GM21529 (cell line): ENCODE results near the gene SIRT7.

Experiments
- ATAC-seq: cut with Tn5 transposase; IDR thresholded peaks from one replicate; pipeline ENCODE4 v1.9.1; 2021; ENCODE audit not compliant: unreplicated experiment

Gene SIRT7

DNA sequence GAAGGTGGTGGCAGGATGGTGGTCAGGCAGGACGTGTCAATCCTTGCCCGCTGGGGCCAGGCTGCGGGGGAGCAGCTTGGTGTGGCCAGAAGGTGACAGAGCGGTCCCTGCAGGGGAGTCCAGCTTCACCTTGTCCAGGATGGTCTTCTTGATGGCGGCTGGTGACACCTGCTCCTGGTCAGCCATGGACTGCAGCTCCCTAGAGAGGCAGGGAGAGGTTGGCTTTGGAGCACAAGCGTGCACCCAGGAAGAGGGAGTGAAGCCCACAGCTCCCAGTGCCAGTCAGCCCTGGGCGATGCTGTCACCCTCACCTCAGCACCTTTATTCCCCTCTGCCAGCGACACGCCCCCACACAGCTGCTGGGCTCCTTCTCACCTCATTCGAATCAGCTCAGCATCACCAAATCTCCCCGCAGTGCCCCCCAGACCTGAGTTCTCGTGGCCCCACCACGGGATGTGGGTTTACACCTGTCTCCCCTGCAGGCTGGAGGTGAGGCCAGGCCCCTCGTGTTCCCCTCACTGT, 15.3 kb upstream of the SIRT7 start:
- no peak for ATAC-seq

DNA sequence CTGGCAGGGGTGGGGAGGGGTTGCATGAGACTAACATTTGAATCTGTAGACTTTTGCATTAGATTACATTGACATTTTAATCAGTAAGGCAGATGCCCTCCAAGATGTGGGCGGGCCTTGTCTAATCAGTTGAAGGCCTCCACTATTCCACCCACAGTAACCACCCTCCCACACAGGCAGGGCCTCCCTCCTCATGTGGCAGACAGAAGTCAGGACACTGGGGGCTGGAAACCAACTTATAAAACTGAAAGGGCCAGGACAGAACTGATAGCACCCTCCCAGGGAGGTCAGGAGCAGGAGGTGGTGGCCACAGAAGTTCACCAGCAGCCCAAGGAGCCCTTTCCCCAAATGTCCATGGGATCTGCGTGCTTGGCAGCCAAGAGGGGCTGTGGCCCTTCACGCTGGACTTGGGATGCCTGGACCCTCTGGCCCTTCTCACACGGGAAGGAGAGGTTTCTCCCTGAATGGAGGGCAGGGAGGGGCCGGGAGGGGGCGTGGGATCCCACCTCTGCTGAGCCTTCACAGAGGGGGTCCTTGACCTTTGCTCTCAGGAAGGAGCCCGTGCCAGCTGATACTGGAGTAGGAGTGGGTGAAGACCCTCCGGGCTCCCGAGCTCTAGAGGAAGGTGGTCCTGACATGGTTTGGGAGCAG, 14.5 kb upstream of the SIRT7 start:
- ATAC-seq = no peak

DNA sequence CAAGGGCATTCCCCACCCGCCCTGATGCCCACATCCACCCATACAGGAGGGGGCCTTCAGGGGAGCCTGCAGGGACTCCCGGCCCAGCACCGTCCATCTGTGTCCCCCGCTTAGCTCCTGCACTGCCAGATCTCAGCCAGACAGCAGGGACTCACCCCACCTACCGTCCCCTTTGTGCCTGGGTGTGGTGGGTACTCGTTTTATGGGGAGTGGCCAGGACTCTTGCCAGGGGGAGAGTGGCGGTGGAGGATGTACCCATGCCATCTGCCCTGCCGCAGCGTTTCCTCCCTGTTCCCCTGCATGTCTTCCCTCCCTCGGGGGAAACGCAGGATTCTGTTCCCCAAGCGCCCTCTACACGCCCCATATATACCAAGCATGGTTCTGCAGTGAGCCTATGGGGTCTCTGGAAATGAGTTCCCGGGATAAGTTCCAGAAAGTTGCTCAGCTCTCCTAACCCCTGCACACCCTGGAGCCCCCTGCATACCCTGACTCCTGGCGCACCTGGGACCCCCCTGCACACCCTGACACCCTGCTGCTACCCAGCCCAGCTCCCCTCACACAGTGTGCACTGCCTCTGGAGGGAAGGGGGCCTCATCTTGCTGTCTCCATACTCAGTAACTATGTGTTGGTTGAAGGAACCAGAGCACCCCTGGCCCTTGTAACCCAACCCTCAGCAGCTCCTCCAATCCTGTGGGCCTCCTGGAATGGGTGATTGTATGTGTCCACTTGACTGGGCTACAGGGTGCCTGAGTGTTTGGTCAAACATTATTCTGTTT, 13.8 kb upstream of the SIRT7 start:
- no peak for ATAC-seq

DNA sequence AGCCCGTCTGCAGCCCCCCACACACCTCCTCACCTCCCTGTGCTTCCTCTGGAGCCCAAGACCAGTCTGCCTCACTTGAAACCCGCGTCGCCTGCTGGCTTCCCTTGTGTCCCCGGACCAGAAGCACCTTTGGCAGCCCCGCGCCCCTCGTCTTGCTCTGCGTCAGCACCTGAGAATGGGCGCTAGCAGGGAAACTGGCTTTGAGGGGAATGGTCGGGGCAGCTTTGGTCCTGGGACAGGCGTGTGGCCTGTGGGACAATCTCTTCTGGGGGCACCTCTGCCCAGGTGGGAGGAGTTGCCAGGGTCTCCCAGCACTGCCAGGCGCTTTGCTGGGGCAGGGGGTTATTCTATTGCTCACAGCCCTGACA, 13.2 kb upstream of the SIRT7 start:
- no peak for ATAC-seq

DNA sequence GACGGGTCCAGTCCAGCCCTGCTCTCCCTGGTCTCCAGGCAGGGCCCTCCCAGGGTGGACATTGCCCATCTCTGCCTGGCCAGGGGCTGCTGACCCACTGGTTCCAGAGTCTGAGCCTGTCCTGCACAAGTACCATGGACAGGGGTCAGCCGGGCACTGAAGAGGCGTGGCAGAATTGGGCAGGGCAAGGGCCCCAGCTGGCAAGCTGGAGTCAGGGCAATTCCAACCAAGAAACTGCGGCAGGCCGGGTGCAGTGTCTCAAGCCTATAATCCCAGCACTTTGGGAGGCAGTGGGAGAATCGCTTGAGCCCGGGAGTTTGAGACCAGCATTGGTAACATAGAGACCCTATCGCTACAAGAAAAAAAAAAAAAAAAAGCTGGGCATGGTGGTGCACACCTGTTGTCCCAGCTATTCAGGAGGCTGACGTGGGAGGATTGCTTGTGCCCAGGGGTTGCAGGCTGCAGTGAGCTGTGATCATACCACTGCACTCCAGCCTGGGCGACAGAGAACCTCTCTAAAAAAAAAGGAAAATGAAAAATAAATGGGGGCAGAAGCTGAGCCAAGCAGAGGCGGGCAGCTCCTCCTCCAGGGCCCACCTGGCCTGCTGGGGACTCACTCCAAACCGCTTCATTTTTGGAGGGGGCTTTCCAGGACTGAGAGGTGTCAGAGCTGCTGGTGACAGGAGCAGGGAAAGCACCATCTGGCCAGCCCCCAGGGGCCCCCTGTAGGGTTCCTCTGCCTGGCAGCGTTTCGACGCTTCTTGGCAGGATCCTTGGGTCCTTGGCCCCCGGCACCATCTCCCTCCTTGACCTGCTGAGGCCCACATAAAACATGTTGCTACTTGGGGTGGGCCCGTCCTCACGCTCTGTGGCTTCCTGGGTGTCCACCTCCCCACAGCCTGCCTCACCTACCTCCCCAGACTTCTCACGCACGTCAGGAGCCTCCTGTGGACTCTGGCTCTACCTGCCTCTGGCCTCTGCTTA, 12.5 kb upstream of the SIRT7 start:
- no peak for ATAC-seq

DNA sequence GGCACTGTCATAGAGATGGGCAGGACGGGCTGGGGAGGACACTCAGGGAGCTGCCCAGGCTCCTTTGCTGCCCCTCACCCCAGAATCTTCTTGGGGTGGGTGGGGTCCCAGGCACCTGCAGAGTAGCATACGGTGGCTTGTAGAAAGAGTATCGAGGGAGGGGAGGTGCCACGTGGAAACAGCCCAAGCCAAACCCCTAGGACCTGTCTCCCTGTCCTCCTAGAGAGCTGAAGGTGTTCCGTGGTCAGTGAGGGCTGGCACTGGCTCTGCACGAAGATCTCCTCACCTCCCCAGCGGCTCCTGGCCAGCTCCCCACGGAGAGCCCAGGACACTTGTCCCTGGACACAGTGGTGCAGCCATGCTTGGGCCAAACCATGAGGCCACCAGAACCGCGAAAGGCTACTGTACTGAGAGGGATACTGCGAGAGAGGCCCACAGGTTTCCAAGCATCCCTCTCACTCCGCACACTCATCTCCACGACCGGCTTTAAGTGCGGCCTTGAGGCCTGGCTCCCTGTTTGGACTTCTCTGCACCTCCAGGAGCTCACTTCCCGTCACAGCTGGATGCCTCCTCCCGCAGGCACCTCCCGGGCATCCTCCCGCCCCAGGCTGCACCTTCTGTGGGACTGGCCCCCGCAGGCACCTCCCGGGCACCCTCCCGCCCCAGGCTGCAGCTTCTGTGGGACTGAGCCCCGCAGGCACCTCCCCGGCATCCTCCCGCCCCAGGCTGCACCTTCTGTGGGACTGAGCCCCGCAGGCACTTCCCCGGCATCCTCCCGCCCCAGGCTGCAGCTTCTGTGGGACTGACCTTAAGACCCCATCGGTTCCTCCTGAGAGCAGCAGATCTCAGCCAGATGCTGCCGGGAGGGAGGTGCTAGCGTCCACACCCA, 11.5 kb upstream of the SIRT7 start:
- ATAC-seq = no peak

DNA sequence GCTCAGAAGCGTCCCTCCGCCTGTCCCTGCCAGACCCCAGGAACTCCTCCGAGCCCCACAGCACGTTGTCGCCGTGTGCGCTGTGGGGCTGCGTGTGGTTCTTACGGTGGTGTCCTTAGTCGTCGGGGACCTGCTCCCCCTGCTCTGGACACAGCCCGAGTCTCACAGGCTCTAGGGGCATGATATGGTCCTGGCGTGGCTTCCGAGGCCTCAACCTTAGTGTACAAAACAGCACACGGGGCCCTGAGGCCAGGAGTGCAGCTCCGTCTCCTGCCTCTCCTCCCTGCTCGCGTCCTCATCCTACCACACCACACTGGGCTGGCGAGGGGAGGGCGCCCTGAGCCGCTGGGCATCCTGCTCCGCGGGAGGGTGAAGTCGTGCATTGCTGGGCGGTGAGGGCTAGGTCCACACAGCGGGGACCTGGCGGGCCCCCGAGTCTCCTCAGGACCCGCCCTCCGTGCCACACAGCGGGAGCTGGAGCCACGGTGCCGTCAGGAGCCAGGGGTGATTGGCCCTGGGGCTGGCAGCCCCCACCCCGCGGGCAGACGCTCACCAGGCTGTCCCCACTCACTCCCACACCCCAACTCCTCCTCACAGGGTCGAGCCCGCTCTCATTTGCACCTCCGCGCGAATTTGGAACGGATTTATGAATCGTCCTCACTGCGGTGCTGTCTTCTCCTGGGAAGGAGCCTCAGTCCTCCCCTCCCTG, 10.7 kb upstream of the SIRT7 start:
- ATAC-seq = no peak

DNA sequence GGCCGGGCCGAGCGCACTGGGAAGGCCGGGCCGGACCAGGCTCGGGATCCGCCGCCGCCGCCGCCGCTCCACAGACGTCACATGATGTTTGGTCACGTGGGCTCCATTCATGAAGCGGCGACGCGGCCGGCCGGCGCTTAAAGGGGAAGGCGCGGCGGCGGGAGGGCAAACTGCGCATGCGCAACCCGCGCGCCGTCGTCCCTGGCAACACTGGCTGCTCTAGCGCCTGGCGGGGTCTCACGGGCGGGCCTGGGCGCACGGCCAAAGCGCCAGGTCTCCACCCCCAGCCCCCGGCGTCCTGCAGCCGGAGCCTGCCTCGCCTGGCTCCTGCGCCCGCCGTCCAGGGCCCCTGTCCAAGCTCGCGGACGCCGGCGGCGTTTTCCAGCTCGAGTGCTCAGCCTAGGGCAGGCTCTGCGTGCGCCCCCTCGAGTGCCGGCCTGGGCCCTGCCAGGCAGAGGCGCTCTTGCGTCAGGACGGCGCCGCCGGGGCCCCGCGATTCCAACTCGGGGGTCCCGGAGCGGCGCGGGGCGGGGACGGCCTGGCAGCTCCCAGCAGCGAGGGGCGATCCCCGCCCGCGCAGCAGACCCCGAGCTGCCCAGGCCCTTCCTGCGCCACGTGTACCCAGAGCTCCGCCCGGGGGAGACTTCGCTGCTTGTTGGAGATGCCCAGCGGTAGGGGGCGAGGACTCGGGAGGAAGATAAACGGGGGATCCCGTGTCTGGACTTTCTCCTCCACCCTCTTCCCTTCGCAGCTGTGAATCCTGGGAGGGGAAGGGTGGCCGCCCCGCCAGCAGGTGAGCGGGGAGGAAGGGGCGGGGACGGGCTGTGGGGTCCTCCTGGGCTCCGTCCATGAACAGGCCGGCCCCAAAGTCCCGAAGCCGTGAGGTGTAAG, 9.9 kb upstream of the SIRT7 start, which contains the start of gene MAFG:
Gene MAFG, minus strand, starts transcription at position 83 of the 891 bp plus-strand sequence. CDS start 4,550 bp downstream, outside the sequence.
- peak; percentile 54 for ATAC-seq

DNA sequence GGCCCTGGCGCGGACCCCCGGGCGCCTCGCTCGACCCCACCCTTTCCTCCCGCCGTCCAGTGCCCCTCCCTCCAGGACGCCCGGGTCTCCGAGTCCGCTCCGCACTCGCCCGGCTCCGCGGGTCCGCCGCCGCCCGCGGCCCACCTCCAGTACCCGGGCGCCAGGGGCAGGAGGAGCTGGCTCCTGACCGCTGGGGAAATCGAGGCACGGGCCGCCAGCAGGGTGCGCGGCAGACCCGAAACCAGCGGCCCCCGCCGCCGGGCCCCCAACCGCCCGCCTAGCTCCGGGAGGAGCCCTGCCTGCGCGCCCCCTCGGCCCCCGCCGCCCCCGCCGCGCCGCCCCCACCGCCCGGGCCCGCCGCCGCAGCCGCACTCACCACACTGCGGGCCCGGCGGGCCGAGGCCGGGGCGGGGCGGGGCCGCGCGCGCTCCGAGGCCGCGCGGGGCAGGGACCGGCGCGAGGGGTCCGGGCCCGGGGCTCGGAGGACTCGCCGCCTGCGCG, 9.2 kb upstream of the SIRT7 start:
- ATAC-seq = peak; percentile 10

DNA sequence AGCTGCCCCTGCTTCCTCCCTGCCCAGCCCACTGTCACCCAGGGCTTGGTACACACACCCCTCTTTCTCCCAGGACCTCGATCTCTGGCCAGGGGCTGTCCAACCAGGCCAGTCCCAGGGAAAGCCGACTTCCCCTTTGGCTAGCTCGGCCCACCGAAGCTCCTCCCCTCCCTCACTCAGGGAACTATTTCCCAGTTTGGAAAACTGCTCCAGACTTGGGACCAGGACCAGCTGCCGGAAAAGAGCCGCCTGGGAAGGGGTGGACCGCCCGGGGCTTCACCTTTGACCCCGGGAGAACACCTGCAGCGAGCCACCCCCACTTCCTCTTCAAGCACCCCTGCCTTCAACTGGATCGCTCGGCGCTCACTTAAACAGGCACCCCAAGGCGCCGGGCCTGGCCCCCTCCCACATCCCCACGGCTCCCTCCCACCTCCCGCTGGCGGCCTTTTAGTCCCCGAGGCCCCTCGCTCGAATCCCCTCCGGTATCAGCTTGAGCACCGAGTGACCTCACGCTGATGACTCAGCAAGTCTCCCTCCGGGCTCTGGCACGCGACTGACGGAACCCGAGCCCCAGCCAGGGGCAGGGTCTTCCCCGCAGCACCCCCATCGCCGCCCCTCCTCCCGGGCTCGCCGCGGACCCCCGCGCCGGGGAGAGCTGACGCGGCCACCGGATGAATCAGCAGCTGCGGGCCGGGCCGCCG, 8.6 kb upstream of the SIRT7 start:
- ATAC-seq = peak; percentile 20

DNA sequence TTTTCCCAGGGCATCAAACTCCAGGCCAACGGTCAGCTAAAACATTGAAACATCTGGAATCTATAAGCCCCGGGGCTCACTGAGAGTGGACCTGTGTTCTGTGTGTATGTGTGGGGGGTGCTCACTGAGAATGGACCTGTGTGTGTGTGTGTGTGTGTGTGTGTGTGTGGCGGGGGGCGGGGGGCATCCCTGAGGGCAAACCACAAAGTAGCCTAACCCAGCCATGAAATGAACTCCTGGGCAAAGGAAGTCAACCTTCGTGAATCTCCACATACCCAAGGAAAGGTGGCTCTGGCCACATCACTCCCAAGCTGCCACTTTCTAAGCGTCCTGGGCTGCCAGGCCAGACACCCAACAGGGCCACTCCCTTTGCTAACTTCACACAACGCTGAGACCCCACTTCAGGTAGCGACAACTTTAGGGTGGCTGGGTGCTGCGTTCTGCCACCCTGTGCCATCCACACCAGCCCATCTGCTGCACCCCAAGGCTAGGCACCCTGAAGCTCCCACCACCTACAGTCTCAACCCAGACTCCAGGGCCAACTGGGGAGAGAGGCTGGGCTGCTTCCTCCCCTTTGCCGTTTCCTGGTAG, 8.0 kb upstream of the SIRT7 start:
- no peak for ATAC-seq

DNA sequence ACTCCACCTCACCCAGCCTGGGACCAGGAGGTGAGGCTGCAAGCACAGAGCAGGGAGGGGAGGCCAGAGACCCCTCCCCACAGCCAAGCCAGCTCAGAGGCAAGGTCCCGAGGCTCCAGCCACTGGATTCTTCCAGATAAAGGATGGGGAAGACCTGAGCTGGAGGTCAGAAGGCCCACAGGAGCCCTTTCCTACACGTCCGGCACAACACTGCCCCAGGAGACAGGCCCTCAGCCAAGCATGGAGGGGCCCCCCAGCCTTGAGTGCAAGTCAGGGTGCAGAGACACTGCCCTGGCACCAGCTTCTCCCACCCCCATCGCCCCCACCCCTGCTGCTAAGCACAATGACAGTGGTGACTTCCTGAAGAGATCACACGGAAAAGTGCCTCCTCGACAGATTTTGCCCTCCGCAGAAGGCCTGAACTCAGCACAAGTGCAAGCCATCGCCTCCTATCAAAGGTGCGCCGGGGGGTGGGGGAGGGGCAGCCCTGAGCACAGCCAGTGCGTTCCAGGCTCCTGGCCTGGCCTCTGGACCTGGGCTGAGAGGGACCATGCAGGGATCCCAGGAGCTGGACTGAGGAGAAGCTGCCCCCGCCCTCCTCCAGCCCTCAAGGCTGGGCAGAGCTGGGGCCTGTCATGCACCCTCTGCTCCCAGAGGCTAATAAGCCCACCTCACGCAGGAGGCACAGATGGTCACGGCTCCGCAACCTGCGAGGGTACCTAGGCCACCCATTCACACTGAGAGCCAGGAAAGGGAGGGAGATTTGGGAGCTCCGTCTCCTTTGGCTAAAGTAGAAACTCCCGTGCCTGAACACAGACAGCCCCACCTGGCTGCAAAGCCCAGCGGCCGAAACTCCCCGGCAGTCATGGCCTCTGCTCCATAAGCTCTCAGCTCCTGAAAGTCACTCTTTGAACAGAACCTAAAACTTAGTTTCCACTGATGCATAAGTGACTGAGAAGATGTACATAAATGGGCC, 6.9 kb upstream of the SIRT7 start:
- no peak for ATAC-seq

DNA sequence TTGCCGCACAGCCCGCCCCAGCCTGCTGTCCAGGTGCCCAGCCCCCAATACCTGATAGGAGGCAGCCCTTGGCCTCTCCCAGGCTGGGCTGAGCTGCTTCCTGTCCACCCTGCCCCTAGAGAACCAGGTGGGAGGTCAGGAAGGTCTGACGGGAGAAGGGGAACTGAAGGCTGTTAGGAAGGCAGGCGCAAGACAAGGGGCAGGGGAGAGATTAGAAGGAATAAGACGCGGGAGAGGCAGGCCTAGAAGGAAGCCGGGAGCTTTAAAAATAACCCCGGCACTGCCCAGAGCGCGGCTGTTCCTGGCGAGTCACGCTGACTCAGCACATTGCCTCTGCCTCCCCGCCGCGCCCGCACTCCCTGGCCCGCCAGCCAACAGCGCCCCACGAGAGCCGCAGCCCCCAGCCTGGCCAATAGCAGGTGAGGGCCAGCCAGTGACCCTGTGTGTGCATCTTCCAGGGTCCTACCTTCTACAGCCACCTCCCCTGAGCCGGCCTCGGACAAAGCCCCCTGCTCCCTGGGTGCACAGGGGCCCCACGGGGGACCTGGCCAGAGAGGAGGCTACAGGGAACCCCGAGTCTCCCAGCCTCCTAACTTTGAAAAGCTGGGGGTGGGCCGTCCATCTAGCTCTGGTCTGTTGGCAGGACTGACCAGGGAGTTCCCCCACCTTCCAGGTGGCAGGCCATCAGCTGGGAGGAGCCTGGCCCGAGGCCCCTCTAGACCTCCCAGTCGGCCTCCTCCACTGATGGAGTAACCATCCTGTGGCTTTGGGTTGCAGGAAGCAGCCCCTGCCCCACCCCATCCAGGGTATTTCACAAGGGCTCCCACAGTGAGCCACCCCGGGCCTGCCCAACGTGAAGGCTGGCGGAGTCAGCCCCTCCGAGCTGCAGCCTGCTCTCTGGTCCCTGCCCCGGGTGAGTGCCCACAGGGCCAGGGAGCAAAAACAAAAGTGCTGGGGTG, 5.6 kb upstream of the SIRT7 start:
- ATAC-seq = no peak

DNA sequence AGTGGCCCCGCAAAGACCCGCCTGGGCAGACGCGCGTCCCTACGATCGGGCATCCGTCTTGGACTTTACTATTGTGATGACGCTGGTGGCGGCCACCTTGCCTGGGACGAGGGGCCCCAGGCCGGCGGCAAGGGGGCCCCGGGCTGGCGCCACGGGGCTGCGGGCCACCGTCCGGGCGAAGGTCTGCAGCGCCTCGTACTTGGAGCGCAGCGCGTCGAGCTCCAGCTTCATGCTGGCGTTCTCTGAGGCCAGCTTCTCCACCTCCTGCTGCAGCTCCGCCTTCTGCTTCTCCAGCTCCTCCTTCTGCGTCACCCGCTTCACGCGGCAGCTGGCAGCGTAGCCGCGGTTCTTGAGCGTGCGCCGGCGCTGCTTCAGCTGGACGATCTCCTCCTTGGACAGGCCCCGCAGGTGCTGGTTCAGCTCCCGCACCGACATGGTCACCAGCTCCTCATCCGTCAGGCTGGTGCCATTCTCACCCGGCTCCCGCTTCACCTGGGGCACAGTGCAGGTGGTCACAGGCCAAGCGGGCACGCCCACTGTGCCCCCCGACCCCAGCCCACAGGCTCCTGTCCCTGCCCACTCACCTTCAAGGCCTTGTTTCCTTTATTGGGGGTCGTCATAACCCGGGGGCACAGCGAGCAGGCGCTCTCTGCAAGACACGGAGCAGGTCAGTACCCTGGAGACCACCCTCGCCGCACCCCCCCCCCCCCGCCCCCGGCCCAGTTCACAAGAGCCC, 4.8 kb upstream of the SIRT7 start:
- ATAC-seq = no peak
